Activated gamma-delta T cell (primary cell): ENCODE data around the gene PLEKHA1.
A peak's percentile ranks its signal among the peaks of the same experiment; 100 is the strongest.

Experiments
- DNase-seq: peaks from one replicate; lab custom pipeline; 2025; lab: John Stamatoyannopoulos, UW

Gene PLEKHA1

DNA sequence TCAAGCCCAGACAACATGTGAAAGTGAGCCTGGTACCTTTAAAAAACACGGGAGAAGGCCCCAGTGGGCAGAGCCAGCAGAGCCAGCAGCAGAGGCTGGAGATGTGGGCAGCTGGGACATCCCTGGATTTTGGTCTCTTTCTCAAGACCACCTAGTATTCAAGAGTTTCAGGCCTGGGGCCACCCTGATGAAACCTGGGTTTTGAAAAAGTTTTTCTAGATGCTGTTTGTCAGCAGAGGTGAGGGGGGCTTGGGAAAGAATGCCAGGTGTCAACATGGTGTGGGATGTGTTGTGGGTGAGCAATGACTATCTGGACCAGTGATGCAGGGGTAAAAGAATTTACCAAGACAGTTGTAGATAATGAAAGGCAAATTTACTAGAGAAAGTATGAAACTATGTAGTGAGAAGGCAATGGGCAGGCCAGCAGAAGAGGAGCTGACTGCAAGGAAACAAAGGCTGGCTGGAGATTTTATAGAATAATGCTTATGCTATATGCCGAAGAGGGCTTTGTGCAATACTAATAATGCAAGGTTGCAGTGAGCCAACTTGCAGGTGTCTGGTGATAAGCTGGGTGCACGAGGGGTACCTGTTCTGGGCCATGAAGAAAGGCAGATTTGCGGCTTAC is 28.1 kb upstream of the PLEKHA1 start:
- DNase-seq: no peak

DNA sequence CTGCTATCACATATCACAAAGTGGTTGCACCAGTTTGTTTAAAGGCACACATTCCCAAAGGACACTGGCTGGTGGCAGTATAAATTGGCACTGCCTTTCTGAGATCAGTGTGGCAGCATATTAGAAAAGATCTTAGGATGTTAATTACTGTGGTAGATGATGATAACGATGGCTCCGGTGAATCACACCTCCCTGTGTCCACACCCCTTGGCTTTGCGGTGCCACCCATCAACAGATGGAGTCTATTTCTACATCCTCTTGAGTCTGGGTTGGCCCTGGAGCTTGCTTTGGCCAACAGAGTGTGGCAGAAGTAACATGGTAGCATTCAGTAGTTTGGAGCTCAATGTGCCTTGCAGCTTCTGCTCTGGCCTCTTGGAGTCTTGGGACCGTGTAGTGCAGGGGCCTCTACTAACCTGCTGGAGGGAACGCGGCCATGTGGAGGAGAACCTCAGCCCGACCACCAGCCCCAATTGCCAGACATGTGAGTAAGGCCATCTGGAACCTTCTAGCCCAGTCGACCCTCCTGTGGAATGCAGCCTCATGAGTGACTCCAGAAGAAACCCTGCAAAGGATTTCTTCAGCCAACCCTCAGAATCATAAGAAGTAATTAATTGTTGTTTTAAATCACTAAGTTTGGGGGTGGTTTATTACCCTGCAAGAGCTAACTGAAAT is 27.2 kb upstream of the PLEKHA1 start:
- no peak for DNase-seq

DNA sequence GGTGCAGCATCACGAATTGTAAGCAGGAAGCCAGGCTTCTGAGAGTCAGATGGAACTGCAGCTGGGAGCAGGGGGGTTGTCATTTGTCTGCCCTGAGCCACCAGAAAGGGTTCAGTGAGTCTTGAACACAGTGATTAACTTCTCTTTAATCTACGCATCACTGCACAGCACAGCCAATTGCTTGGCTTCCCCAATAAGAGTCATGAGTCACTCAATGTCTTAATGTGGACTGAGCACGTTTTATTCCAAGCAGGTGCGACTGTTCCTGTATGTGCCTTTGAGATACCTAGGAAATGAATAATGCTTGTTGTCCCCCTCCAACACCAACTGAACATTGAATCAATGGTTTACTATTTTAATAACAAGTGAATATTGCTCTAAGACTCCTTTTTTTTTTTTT is 26.0 kb upstream of the PLEKHA1 start:
- DNase-seq: no peak

DNA sequence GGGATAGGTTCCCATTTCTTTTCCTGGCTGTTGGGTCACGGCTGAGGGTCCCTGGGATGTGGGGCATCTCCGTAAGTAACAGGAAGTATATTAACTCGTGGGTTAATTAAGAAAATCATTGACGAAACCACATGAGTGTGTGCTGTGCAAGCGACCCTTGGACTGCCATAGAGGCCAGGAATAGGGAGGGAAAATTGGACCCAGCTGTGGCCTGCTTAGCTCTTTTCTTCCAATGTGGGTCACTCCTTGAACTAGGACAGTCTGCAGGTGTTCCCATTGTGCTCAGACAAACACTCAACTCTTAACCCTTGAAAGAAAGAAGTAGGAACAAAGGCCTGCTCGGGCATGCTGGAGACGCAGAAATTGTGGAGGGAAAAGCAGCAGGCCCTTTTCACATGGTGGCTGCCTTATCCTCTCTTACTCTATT is 25.6 kb upstream of the PLEKHA1 start:
- DNase-seq: no peak

DNA sequence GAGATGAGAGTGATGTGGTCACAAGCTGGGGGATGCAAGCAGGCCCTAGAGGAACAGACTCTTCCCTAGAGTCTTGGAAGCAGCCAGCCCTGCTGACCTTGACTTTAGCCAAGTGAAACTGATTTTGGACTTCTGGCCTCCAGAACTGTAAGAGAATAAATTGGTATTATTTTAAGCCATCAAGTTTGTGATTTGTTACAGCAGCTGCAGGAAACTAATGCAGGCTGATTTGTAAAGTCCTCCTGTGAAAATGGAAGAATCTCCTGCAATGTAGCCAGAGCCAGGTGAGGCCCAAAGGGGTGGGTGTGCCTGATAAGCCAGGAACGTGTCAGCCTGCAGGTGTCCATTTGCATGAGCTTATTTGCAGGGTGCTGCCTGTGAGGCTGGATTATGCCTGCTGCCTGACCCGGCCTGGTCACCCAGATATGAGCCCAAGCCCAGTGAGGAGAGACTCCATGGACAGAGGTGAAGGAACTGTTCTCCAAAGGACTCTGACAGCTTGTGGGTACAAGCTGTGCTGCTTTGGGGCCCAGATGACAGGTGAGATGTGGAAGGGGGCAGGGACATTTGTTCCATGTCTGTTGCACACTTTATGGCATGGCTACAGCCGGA is 24.6 kb upstream of the PLEKHA1 start:
- DNase-seq: no peak

DNA sequence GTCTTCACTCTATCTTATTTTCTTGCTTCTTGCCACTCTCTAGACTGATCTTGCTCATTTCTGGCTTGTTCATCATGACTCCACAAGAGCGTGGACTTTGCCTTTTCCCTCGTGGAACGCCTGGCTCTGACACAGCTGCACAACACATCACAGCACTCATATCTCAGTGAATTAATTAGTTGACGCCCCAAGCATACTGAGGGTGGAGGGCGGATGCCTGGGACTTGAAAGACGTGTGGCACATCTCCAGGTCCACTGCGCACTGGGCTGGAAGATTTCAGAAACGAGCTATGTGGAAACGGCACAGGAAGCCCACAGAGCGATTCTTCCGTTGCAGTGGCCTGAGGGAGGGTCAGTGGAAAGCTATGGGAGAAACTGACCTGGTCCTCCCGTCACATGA is 23.6 kb upstream of the PLEKHA1 start:
- DNase-seq: no peak

DNA sequence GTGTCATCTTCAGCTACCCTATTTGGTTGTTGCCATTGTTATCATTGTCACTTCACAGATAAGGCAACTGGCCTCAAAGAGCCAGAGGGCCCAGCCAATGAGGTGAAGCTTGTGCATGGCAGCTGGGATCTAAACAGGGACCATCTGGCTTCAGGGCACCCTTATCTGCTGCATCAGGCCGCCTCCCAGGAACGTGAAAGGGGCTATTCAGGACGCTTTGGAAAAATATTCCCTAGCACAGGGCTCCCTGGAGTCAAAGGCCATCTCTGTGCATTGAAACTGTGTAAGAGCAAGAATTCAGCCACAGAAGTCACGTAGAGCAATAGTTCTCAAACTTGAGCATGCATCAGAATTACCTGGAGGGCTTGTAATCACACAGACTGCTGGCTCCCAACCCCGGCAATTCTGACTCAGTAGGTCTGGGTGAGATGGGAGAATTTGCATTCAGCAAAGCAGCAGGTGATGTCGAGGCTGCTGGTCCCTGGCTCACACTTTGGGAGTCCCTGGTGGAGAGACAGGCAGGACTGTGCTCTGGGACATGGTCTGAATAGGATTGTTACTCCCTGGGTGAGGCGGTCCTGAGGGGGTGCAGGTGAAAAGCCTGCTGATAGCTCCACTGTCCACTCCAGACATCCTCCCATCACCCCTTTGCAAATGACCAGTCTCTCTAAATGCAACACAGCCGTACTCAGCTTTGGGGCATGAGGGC is 21.5 kb upstream of the PLEKHA1 start:
- no peak for DNase-seq

DNA sequence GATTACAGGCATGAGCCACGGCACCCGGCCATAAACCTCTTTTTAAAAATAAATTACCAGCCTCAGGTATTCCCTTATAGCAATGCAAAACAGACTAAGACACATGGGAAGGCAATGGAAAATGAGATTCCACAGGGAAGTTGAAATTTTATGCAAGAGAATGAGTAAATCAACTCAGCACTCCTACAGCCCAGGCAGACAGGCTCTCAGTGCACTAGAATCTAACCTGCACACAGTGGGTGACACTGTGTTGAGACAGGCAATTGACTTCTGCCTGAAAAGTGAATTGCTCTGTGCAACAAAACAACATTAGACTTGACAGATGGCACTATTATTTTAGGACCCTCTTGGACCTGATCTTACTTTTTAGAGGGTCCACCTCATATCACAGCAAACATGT is 20.1 kb upstream of the PLEKHA1 start:
- DNase-seq: no peak

DNA sequence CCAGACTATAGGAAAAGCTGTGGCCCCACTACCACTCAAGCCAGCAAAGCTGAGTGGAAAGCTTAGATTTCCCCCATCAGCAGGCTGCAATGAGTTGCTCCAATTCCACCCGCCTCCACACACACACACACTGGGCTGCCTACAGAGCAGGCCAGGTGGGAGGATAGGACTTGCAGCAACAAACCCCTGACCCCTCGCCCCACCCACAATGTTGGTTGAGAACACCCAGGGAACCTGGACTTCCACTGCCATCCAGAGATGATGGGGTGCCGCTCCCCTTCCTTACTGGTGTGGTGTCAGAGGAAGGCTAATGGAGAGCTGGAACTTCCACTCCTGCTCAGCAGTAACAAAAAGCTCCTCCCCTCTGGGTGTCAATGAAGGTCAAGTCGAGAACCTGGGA is 16.8 kb upstream of the PLEKHA1 start:
- no peak for DNase-seq

DNA sequence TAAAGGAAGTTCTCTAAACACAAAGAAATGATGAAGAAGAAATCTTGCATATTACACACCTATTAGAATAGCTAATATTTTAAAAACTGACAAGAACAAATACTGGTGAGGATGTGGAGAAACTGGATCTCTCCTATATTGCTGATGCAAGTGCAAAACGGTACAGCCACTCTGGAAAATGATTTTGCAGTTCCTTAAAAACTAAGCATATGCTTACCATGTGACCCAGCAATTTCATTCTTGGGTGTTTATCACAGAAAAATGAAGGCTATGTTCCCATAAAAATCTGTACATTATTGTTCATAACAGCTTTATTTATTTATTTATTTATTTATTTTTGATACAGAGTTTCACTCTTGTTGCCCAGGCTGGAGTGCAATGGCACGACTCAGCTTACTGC is 14.9 kb upstream of the PLEKHA1 start:
- no peak for DNase-seq

DNA sequence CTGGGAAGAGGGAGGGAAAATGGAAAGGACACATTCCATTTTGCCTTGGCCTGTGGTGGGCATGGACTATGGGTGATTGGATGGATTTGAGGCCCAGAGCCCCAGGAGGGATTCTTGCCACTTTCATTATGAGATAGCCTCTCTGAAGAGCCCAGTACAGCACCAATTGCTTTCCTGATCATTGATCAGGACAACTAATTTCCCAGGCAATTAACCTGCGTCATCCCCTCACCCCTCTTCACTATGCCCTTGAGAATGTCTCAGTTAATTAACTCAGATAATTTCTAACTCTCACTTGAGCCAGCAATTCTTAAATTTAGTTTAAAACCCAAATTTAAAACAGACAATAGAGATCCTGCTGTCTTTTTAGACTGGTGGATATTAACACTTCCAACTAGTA is 13.5 kb upstream of the PLEKHA1 start:
- DNase-seq: no peak

DNA sequence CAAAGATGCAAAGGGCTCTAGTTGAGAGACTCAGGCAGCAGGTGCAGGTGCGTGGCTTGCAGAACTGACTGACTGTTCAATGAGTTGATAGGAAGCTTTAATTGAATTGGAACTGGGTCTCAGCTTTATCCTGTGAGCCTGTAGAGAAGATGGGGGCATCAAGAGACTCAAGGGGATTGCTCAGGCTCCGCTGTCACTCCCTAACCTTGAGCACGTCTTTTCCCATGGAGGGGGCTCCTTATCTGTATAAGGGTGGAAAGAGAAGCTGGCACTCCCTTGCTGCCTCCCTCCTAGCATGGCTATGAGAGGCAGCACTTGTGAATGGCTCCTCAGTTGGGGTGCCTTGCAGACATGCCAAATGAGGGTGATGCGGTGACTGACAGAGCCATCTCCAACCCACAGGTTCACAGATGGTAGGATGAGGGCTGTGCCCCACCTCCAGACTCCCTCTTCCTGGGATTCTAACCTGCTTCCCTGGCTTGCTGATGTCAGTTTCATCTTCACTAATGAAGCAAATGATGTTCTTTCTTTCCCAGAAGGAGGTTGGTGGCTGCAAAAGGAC is 12.4 kb upstream of the PLEKHA1 start:
- no peak for DNase-seq

DNA sequence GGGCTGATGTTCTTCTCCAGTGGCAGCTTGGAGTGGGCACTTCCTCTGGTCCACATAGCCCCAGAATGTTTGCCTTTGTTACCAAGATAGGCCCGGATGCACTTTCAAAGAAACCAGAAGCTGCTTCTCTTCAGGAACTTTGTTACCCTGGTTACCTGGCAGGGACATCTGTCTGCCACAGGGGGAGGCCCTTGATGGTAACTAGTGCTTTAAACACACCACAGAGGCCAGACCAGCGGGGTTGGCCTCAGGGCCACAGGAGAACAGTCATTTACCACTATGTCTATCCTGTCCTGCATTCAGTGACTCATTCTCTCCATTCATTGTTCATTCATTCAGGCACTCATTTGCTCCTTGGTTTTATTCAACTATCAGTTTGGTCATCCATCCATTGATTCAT is 11.9 kb upstream of the PLEKHA1 start:
- no peak for DNase-seq

DNA sequence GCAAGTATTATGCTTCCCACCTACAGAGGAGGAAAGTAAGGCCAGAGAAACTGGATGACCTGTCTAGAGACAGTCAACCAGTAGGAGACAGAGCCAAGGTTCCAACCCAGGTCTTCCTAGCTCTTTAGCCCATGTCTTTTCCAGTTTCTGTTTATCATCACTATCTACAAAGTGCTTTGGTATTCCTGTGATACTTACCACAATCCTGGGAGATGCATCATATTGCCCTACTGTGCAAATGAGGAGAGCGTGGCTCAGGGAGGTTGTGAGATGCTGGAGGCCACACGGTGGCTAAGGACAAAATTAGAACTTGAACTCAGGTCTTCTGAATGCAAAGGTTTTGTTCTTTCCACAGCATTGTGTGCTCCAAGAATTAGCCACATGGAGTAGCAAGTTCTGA is 11.2 kb upstream of the PLEKHA1 start:
- DNase-seq: no peak

DNA sequence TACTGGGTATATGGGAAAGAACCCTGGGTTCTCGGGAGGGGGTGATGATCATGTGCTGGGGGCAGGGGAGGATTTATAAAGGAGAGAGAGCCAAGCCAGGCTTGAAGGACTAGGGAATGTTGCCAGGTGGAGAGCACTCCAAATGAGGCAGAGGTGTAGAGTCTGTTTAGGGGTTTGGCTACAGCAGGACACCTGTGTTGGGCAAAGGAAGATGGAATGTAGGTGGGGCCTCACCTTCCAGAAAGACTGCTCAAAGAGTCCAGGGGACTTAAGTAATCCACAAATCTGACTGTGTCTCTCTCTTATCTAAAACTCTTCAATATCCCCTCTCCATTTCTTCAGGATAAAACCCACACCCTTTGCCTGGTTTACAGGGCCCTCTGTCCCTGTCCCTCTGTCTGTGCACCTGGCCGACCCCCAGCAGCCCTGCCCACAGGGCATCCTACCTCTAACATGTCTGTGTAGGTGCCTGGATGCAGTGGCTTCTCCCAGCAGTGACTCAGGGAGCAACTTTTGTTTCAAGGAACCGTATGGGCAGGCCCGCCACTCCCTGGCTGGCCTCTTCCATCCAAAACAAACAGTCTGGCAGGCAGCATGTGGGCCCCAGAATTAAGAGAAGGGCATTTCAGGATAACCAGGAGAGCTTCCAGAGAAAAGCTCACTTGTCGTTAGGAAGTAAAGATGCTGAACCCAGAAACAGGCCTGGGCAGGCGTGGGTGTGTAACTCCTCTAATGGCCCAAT is 10.6 kb upstream of the PLEKHA1 start:
- DNase-seq: no peak

DNA sequence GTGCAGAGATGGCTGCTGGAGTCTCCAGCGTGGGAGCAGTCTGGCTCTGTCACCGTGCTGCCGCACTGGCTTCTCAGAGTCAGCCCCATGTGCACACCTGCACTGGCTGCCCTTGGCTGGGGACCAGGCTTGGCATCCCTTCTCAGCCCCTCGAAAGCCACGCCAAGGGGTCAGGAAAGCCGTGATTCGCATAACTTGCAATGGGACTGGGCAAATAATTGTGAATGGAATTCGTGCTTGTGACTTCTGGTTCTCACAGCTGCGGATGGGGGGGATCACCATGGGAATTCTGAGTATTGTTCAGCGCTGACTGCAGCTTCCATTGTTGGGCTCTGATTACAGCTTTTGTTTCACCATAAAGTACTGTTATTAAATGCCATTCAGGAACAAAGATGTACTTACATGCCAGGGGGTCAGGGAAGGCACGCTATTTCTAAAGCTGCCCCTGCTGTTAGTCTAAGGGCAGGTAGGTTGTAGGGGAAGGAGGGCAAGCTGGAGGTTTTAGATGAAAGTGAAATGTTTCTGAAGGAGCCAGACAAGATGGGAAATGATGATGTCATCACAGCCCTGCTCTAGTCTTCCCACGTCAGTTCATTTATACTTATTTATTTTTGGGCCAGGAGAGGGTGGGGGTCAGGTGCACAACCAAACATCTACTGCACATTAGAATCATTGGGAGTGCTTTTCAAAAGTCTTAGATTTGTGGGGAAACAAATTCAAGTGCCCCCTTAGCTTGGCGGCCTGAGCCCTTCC is 5.8 kb upstream of the PLEKHA1 start:
- DNase-seq: no peak

DNA sequence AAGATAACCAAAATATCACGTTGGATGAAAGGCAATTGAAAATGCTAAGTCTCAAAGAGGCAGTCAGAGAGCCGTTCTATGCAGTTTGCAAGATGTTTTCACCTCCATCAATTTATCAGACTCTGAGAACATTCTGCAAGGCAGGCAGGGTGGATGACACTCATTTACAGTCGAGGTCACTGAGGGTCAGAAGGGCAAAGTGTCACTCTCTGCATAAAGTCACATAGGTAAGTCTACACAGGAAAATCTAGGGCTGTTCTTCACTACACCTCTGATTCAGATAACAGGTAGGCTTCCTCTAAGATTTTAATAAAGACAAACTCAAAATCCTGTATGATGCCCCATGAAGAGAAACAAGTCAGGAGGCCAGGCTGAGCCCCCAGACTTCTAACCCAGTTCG is 1.4 kb upstream of the PLEKHA1 start:
- no peak for DNase-seq

DNA sequence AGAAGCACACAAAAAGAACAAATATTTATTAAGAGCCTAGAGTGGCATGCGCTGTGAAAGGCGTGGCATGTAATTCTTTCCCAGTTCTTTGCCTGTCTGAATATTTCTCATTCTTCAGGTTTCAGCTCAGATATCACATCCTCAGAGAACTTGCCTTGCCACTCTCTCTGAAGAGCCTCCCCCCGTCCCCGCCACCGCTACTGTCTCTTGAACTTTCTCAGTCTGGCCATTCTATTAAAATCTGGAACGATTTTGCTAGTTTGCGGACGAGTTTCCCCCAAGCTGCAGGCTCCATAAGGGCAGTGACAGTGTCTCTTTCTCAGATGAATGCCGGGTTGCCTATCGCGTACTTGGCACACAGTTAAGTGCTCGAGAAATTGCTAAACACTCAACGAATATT is 787 bp upstream of the PLEKHA1 start:
- no peak for DNase-seq

DNA sequence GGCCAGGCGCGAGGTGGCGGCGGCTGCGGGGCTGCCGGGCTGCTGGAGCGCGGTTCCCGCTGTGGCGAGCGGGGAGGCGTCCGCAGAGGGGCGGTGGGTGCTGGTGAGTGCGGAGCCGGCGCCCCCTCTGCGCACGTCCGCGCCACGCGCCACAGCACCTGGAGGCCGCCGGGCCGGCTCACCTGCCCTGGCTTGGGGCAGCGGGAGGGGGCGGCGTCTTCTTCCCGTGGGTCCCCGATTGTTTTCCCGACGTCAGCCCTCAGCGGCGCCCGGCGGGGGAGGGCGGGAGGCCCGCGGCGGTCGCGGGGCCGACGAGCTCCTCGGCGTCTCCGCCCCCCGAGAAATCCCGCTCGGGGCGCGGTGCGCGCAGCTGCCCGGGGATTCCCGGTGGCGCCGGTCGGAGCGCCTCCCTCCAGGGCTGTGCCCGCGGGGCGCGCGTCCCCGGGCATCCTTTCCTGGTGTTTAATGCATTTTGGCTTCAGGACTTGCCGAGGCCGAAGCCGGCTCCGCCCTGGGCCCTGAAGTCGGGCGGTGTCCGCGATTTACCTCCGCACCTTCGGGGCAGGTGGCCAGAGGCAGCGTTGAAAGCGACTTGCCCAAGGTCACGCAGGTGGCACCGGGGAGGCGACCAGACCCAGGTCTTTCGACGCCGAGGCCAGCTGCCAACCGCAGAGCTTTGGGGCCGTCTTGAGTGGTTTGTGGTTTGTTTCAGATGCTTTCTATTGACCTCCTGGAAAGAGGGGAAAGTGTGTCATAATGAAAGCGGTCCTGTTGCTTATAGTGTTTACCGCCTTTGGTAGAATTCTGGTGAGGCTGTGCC is 561 bp downstream of the PLEKHA1 start:
- peak; percentile 79 for DNase-seq

DNA sequence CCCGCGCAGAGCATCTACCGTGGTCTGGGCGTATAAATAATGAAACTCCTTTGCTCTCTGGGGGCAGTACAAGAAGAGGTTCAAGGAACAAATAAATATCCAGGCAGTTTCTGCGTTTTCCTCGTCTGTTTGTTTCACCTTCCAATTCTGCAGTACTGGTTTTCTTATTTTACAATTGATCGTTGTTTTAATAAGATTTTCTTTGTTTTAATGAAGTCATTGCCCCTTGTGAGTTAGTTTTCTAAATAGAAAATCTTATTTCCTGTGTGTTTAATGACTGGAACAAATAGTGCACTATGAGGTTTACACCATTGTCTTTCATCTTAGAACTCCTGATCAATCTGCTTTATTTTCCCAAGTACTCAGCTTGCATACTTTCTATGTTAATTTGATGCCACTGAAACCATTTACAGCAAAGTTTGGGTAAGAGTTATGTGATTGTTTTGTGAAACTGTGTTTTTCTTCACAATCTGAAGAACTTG is 1.2 kb downstream of the PLEKHA1 start:
- no peak for DNase-seq
